NCI-H82 treated with DMSO at 0.1 percent for 48 hours (cell line): ENCODE results near the gene LIF.
A peak's percentile ranks its signal among the peaks of the same experiment; 100 is the strongest.

Experiments
- DNase-seq: peaks from one replicate; lab custom pipeline; 2025; ENCODE audit not compliant: unreplicated experiment; lab: John Stamatoyannopoulos, UW

LIF gene

DNA sequence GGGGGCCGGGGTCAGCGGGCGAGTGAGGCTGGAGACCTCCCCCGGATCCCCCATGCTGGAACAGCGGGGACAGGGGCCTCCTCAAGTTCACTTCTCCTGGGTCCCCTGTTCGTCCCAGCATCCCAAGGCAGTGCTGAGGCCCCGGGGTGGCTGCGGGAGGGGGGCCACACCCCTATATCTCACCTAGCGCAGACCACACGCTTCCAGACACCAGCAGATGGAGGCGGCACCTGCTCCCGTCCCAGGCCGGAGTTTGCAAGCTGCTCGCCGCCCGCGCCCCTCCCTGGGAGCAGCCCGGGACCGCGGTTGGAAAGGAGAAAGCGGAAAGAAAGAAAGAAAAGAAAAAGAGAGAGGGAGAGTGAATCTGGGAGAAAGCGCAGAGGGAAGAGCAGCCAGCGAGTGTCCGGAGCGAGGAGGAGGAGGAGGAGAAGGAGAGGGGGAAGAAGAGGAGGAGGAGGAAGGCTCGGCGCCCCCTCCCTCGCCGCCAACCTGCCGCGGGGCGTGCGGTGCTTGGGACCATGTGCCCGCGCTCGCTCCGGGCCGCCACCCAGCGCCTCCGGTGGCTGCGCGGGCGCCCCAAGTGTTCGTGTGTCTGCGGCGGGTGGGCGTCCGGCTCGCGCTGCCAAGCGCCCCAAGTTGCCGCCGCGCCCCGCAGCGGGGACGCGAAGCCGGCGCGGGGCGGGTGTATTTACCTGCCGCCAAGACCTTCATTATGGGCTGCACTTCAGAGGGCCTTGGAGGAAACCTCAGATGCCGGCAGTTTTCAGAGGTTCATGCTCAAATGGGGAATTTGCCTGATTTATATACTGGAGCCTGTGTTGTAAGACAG is at the start of gene LIF:
TSS of gene LIF (minus strand) at position 775 of the 829 bp plus-strand sequence. CDS start at position 711, 64 bp downstream.
- DNase-seq, result no peak

DNA sequence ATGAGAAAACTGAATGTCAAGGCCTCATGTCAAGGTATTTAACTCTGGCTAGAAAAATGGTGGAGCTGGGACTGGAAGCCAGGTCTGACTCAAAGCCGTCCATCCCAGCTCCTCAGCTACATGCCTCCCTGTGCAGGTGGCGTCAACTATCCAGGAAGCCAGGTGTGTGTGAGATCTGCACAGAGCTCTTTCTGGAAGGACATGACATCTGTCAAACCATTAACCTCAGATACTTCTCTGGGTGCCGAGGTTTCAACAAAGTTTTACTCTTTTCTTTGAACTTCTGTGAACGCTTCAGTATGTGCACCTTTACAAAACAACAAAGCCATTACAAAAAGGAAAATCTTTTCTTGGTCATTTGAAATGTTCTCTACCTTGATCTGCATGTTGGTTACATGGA is 49.8 kb upstream of the LIF start:
- DNase-seq, result no peak

- no peak for DNase-seq
Observed at GRCh38 chr22:30295576-30295975, 49.0 kb upstream of the LIF start.

GRCh38 chr22:30294830-30295229 is 48.3 kb upstream of the LIF start:
- no peak for DNase-seq

DNA sequence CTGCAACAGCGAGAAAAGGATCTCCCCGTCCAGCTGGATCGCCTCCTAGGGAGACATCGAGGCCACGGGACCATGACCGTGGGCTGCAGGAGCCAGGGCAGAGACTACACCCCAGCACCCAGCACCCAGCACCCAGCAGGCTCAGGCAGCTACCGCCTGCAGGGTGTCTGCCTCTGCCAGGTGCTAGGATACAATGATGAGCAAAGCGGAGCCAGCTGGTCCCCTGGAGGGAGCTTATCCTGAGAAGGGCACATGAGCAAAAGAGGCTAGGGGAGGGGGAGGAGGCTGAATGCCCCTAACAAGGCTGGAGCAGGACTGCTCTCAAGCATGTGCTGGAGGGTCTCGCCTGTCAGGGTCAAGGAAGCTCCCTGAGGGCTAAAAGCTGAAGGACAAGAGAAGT is 47.5 kb upstream of the LIF start:
- no peak for DNase-seq

- no peak for DNase-seq
Observed at GRCh38 chr22:30293026-30293425, 46.5 kb upstream of the LIF start.

DNA sequence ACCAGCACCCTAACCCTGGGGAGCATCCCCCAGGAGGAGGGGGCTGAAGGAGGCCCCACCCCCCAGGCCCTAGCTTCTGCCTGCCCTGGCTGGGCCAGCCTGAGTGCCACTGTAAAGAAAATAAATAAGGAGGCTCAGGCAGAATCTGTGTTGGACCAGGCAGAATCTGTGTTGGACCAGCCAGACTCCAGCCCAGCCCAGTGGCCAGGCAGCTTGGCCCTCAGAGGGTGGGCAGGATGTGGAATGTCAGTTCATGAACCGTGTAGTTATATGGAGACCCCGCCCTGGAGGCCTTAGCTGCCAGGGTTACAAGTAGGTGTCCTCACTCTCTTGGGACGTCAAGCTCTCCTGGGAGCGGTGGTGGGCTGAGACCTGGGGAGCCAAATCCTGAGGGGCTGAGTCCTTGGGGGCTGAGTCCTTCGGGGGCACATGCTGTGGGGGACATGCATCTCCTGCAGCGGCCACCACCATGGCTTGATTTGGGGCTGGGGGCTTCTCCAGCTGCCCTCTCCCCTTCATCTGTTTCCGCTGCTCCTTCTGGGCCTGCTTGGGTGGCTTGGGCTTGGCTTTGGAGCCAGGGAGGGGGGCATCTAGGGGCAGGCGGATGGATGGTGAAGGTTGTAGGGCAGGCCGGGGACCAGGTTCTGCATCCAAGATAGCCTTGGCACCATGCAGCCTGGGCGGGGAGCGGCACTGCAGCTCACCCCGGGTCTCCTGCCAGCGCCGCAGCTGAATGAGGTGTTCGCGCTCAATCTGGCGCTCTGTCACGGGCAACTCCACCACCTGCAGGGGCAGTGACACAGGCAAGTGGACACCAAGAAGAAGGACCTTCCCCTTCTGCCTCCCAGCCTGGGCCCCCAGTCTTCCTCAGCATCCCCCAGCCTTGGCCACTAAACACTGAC is 45.8 kb upstream of the LIF start:
- DNase-seq, result no peak

DNA sequence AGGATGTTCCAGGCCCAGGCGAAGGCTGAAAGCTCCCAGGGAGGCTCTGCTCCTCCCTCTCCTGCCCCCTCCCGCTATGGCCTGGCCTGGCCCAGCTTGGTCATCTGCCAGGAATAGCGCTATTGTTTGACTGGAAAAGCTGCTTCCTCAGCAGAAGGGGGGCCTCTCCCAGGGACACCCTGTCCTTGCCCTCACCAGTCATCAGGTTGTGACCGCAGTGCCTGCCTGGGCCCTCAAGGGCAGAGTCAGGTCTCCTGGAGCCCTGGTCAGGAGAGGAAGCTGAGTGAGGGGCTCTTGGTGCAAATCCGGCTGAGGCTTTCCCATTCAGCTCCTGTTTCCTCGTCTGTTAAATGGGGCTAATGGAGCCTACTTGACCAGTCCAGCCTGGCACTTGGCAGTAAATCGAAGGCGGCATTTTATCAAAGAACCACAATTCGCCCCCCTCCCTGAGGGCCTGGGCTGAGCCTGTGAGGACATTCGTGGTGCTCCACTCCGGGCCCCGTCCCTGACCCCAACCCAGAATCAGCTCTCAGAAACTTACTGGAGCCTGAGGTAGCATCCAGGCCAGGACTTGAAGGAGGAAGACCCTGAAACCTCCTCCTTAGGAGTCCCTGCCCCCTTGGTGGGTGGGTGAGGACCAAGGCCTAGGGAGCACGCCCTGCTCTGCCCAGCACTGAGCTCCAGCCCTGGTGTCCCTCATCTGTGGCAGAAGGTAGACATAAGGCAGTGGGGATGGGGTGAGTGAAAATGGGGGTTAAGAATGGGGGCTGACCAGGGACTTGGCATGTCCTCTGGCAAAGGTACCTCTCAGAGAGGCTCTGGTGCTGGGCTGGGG is 44.7 kb upstream of the LIF start:
- DNase-seq, result no peak

- no peak for DNase-seq
Observed at GRCh38 chr22:30290342-30291057, 43.9 kb upstream of the LIF start.

DNA sequence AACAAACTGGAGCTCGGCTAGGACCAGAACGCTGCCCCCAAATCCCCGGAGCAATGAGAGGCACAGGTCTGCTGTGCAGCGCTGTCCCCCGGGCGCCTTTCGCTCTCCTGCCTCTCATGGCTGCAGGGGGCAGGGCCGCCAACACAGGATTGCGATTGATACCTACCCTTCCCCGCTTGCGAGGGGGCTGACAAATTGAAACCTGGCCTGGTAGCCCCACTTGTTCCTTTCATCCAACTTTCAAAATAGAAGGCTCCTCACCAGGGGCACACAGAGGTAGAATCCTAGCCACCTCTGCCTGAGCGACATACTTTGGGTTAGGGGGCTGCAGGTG is 43.4 kb upstream of the LIF start:
- DNase-seq, result no peak

- peak; percentile 94 for DNase-seq
Observed at GRCh38 chr22:30289141-30289979, 42.8 kb upstream of the LIF start, which contains the start of gene CASTOR1. CASTOR1 (minus strand) TSS chr22:30289505; CDS start chr22:30289497, 8 bp downstream.

DNA sequence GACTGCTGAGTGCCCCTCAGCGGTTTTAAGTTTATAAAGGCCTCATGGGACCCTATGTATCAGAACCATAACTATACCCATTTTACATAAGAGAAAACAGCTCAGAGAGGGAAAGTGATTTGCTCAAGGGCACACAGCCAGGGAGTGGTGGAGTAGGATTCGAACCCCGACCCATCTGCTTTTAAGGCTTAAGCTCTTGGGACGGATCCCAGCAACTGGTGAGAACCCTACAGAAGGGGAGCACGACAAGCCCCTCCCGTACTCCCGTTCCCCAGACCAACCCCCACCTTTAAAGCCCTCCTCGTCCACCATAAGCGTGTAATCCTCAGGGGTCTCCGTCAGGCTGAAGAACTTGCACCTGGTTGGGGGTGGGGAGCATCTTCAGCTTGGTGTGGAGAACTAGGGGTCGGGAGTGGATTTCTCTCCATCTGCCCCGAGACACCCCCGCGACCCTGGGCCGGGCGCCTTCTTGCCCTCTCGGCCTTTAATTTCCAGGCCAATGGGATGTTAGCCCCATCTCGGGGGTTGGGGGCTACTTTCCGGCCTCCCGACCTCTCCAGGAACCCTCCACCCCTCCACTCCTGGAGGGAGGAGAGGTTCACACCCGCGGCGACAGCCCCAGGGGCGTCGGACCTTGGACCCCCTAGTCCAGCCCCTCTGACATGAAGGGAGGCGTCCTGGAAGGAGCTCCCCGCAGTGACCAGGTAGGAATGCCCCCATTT is 42.0 kb upstream of the LIF start:
- no peak for DNase-seq

DNA sequence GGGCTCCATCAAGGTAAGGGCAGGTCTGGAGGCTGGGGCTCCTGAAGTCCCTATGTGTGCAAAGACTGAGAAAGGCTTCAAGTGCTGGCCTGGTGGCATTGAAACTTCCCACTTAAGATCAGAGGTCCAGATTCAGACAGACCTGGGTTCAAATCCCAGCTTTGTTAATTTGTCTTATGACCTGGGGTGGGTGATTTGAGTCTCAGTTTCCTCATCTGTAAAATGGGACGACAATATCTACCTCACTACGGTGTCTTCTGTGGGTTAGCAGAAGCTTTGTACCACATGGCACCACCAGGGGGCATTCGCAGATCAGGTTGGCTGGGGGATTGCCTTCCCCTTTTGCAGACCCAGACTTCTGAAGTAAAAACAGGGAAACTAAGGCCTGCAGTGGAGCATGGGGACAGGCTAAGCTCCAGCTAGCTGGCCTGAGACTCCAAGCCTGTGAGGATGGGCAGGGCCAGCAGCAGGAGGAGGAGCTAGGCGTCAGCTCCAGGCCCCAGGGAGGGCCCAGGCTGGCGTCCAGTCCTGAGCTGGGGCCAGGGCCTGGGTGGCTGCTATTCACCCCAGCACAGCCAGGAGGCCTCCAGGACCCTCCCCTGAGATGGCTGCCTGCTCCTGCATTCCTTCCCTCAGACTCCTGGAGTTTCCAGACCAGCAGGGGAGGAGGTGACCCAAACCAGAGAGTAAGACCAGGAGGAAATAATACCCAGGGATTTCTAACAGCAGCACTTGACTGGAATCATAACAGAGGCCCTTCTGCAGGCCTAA is 41.3 kb upstream of the LIF start:
- DNase-seq, result peak; percentile 26

GRCh38 chr22:30286813-30287647 is 40.5 kb upstream of the LIF start:
- peak; percentile 2 for DNase-seq

- no peak for DNase-seq
Observed at GRCh38 chr22:30286331-30286730, 39.8 kb upstream of the LIF start.

DNA sequence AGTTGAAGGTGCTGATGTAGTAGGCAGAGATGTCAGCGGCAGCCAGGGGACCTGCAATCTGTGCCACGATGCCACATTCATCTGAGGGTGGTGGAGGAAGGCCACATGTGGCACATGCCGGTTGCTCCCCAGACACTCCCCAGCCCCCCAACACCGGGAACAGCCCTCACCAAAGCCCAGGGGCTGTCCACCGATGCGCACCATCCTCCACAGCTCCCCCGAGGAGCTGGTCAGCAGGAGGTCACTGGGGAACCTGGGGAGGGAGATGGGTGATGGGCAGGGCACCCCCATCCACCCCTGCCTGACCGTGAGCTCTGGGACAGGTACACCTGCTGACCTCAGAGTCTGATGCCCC is 39.3 kb upstream of the LIF start:
- DNase-seq, result no peak

- no peak for DNase-seq
Observed at GRCh38 chr22:30285176-30285845, 38.8 kb upstream of the LIF start.
